SK-N-MC (cell line): ENCODE data around the gene PPIA.
A peak's percentile ranks its signal among the peaks of the same experiment; 100 is the strongest.

Source experiments
- EZH2 ChIP-seq: fragments of 200-600 bp; sonication (generic); IDR thresholded peaks from one replicate; pipeline ENCODE4 v1.6.1; 2017; ENCODE audit warnings: antibody characterized with exemption
- FOXP2 ChIP-seq: optimal IDR thresholded peaks from 2 replicates; pipeline ENCODE3; 2011; ENCODE audit warnings: mild to moderate bottlenecking, moderate library complexity; ENCODE audit not compliant: insufficient read depth; ENCODE audit errors: extremely low read length, control extremely low read depth
- POLR2AphosphoS5 ChIP-seq: IDR thresholded peaks from 2 replicates; pipeline ENCODE4 v1.6.1; 2012; ENCODE audit warnings: mild to moderate bottlenecking, low read depth, low read length, borderline replicate concordance

DNA sequence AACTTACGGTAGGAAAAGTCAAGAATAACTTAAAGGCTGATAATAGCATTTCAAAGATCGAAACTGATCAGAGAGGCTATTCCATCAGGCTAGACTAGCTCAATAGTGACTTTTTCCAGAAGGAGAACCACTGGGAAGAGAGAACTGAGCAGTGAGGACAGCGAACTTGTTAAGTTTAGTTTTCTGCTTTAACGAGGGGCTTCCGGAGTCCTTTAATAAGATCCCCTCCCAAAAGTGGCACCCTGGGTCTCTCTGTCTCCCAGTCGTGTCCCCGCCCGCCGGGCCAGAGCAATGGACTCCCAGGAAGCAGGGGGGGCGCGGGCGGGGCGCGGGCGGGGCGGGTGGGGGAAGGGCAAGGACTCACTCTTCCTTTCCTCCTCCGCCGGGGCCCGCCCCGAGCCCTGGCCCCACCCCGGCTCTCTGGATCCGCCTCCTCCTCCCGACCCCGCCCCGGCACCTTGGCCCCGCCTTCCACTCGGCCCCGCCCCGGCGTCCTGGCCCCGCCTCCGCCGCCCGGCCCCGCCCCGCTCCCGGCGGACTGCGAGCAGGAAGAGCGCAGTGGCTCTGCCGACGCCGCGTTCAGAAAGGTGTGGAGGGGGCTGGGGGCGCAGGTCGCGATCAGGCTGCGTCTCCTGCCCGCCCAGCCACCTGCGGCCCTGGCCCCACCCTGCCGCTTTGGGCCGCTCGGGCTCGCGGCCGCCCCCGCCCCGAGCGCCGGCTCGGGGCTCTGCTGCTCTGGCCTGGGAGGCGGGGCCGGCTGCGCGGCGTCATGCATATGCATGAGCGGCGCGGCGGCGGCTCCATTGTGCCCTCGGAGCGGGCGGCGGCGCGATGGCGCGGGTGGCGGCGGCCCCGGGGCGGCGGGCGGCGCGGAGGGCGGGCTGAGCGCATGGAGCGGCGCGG lies 48.2 kb upstream of the PPIA start, which contains the start of gene ZMIZ2:
- TF ChIP-seq POLR2AphosphoS5 (peak; percentile 70), EZH2 (no peak), FOXP2 (no peak)
